Smooth muscle cell (in vitro differentiated cells): ENCODE results near the gene ARVCF. TPM values are rescaled to one million over a fixed set of nuclear protein-coding genes. Genes with fewer than 3 reads are reported as not detected.

Source experiments
- DNase-seq: peaks from one replicate; lab custom pipeline; 2025; ENCODE audit not compliant: unreplicated experiment; lab: John Stamatoyannopoulos, UW
- H2AFZ ChIP-seq: fragments of 200-600 bp; sonication (generic); 2 replicates; pipeline ENCODE4 v1.6.0; 2016; ENCODE audit warnings: antibody characterized with exemption, low read depth, mild to moderate bottlenecking
- H3F3A ChIP-seq: fragments of 200-600 bp; sonication (generic); 2 replicates; pipeline ENCODE4 v1.6.0; 2017; ENCODE audit warnings: antibody characterized with exemption, low read depth
- H3K27ac ChIP-seq: fragments of 200-600 bp; sonication (generic); 2 replicates; pipeline ENCODE4 v1.5.1; 2016; ENCODE audit warnings: low read depth, mild to moderate bottlenecking
- H3K27me3 ChIP-seq: fragments of 200-600 bp; sonication (generic); 2 replicates; pipeline ENCODE4 v1.6.1; 2016; ENCODE audit warnings: low read depth, mild to moderate bottlenecking
- H3K36me3 ChIP-seq: fragments of 200-600 bp; sonication (generic); 2 replicates; pipeline ENCODE4 v1.5.1; 2016; ENCODE audit warnings: low read depth
- H3K4me1 ChIP-seq: fragments of 200-600 bp; sonication (generic); 2 replicates; pipeline ENCODE4 v1.5.1; 2016; ENCODE audit warnings: low read depth
- H3K4me2 ChIP-seq: fragments of 200-600 bp; sonication (generic); 2 replicates; pipeline ENCODE4 v1.6.0; 2016; ENCODE audit warnings: mild to moderate bottlenecking
- H3K4me3 ChIP-seq: fragments of 200-600 bp; sonication (generic); 2 replicates; pipeline ENCODE4 v1.5.1; 2016; ENCODE audit warnings: mild to moderate bottlenecking
- H3K79me2 ChIP-seq: fragments of 200-600 bp; sonication (generic); 2 replicates; pipeline ENCODE4 v1.6.0; 2016; ENCODE audit warnings: low read depth, mild to moderate bottlenecking
- H3K9ac ChIP-seq: fragments of 200-600 bp; sonication (generic); 2 replicates; pipeline ENCODE4 v1.6.0; 2016; ENCODE audit warnings: low read depth
- H3K9me3 ChIP-seq: fragments of 200-600 bp; sonication (generic); replicated peaks from 2 replicates; pipeline ENCODE4 v1.5.1; 2016; ENCODE audit warnings: low read depth
- H4K20me1 ChIP-seq: fragments of 200-600 bp; sonication (generic); 2 replicates; pipeline ENCODE4 v1.6.0; 2016; ENCODE audit warnings: low read depth
- WGBS: methylation state at CpG from one replicate; pipeline ENCODE4 v1.1.7; 2016; ENCODE audit warnings: low lambda C conversion rate; 5-methylcytosine and 5-hydroxymethylcytosine counted together
- polyA plus RNA-seq: library from polyadenylated mRNA; unstranded; fragments of >200 nt; fragmentation: Nextera tagmentation; extraction: Ambion mirVana; gene quantifications from 2 replicates; pipeline ENCODE4 v1.2.1, GENCODE V29; 2016
- total RNA-seq: library from RNA; depleted of rRNA; stranded (reverse); fragments of >200 nt; gene quantifications from 2 replicates; pipeline ENCODE4 v1.2.3, GENCODE V29; 2014
- TF ChIP-seq, protein P1 (sequence below): fragments of 200-600 bp; sonication (generic); IDR thresholded peaks from 2 replicates; pipeline ENCODE4 v1.5.1; 2017; ENCODE audit warnings: borderline replicate concordance, mild to moderate bottlenecking, antibody characterized with exemption; ENCODE audit not compliant: insufficient read depth, poor library complexity, severe bottlenecking

Gene ARVCF
- total and polyA plus RNA-seq, 2 experiments from 2014 or later, result 5.4 to 10.6 TPM

DNA sequence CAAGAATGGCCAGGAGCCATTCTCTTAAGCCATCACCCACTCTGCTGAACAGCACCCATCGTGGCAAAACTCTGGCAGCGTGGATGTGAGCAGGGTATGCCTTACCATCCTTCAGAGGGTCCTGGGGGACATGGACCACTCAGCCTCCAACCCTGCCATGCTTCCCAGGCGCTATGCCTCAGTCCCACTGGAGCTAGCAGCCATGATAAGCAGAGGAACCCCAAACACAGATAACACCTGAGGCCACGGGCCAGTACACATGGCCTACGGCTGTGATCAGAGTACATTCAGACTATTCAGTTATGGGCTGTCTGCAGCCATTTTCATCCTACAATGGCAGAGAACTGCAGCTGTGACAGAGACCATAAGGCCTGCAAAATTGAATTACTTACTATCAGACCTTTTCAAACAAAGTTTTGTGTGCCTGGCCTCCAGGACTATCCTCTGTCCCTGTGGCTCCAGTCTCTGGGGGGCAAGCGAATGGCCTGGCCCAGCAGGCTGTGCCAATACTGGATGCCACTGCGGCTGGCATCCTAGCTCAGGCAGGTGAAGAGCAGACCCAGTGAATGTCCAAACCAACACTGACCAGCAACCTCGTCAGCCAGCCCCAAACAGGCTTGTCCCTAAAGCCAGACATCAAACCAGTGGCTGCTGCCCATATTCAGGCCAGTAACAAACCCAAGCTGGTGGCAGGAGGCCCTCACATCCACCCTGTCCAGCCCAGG lies 6.9 kb downstream of the ARVCF start:
- H3K4me3 ChIP-seq, result no peak overlapping the region
- TF ChIP-seq, protein P1, sequence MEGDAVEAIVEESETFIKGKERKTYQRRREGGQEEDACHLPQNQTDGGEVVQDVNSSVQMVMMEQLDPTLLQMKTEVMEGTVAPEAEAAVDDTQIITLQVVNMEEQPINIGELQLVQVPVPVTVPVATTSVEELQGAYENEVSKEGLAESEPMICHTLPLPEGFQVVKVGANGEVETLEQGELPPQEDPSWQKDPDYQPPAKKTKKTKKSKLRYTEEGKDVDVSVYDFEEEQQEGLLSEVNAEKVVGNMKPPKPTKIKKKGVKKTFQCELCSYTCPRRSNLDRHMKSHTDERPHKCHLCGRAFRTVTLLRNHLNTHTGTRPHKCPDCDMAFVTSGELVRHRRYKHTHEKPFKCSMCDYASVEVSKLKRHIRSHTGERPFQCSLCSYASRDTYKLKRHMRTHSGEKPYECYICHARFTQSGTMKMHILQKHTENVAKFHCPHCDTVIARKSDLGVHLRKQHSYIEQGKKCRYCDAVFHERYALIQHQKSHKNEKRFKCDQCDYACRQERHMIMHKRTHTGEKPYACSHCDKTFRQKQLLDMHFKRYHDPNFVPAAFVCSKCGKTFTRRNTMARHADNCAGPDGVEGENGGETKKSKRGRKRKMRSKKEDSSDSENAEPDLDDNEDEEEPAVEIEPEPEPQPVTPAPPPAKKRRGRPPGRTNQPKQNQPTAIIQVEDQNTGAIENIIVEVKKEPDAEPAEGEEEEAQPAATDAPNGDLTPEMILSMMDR, result no peak
- no peak overlapping the region for H2AFZ ChIP-seq
- WGBS, result 96% methylated on average over 8 of the region's 8 CpGs
- no peaks in the 10 kb centered on the region for H3K4me1 ChIP-seq
- no peak overlapping the region for H3K9ac ChIP-seq
- H4K20me1 ChIP-seq, result no peaks in the 10 kb centered on the region
- H3K36me3 ChIP-seq, result no peaks in the 10 kb centered on the region
- no peak overlapping the region for H3K27ac ChIP-seq
- no peaks in the 10 kb centered on the region for H3F3A ChIP-seq
- peaks cover 5% of the 10 kb centered on the region for H3K27me3 ChIP-seq
- H3K4me2 ChIP-seq, result no peak overlapping the region
- peaks cover under 1% of the 10 kb centered on the region for H3K9me3 ChIP-seq
- no peak for DNase-seq
- H3K79me2 ChIP-seq, result no peaks in the 10 kb centered on the region

DNA sequence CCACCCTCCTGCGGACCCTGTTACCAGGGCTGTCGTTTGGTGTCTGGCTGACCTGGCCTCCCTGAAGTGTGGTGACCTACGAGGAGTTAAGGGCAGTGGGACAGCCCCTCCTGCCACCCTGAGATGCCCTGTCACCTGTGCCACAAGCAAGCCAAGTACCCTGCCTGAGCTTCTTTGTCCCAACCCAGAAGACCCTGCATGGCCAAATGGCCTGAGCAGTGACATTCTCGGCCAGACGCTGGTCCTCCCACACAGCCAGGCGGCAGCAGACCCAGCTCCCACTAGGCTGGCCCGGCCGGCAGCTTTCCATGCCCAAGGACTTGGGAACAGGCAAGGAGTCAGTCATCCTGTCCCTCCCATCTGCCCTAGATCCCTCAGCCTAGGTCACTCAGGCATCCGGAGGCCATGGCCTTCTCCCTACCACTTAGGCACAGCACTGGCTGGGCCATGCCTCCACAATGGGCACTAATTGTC lies 7.6 kb downstream of the ARVCF start:
- Histone ChIP-seq H3F3A (no peaks in the 10 kb centered on the region), H3K4me2 (no peak overlapping the region), H3K9me3 (peaks cover 7% of the 10 kb centered on the region), H3K27me3 (no peaks in the 10 kb centered on the region), H3K4me1 (no peaks in the 10 kb centered on the region), H3K79me2 (no peaks in the 10 kb centered on the region), H3K4me3 (no peak overlapping the region), H3K9ac (no peak overlapping the region), H2AFZ (no peak overlapping the region), H3K36me3 (no peaks in the 10 kb centered on the region), H3K27ac (no peak overlapping the region), H4K20me1 (no peaks in the 10 kb centered on the region)
- no peak for DNase-seq
- 85% methylated on average over 9 of the region's 9 CpGs for WGBS
- TF ChIP-seq, protein P1, result no peak

DNA sequence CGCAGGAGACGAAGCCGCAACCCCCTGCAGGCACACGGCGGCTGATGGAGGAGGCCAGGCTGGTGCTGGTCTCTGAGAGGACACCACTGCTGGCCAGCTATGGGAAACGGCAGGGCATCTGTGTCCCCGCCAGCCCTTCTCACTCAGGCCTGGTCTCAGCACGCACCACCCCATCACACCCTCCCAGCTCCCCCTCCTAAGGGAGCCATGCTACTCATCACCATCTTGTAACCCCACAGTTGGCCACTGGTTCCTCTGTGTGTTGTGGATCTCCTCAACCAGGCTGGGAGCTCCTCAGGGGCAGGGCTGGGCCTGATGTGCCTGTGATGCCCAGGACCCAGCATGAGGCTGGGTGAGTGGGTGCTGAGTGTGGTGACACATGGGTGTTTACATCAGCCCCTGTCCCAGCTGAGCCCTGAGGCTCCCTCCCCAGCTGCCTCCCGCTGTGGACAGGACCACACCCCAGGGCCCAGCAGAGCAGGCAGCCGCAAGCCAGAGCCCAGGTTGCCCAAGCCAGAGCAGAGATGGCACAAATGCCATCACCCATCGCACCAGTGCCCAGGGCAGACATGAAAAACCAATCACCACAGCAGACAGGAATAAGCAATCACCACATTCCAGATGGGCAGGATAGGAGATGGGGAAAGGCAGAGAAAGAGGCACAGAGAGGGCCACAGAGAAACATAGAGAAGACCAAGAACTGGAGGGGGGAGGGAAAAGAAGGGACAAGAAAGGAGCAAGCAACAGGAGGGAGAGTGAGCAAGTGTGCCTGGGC lies 8.2 kb downstream of the ARVCF start:
- Histone ChIP-seq H3K27me3 (no peaks in the 10 kb centered on the region), H2AFZ (no peak overlapping the region), H4K20me1 (no peaks in the 10 kb centered on the region), H3K4me3 (no peak overlapping the region), H3K36me3 (no peaks in the 10 kb centered on the region), H3K9me3 (peaks cover 12% of the 10 kb centered on the region), H3F3A (peaks cover 4% of the 10 kb centered on the region), H3K9ac (no peak overlapping the region), H3K79me2 (no peaks in the 10 kb centered on the region), H3K4me2 (no peak overlapping the region), H3K4me1 (no peaks in the 10 kb centered on the region), H3K27ac (no peak overlapping the region)
- 90% methylated on average over 10 of the region's 11 CpGs for WGBS
- TF ChIP-seq, protein P1, result no peak
- no peak for DNase-seq
